OCI-LY7 (cell line): ENCODE data around the gene FOXO3. TPM values are rescaled to one million over a fixed set of nuclear protein-coding genes. Genes with fewer than 3 reads are reported as not detected.
"Not testable (repeated sequence)": the region's sequence is repeated elsewhere in the genome, so short reads cannot be mapped to it uniquely, and the experiment has no call there.

ENCODE experiments used
- BruUV-seq: library from RNA; stranded (reverse); fragments of 400-500 nt; replicated peaks from 2 replicates; lab custom pipeline; 2021; lab: Mats Ljungman, UMichigan
- CTCF ChIA-PET: fragments of 300-600 bp; sonication (Branson Sonifier 250); formaldehyde crosslinking; loops from one replicate; lab custom pipeline; 2022; ENCODE audit warnings: antibody characterized with exemption; ENCODE audit not compliant: unreplicated experiment; lab: Charles Lee
- POLR2A ChIA-PET: fragments of 300-600 bp; sonication (Branson Sonifier 250); formaldehyde crosslinking; loops from one replicate; lab custom pipeline; 2022; ENCODE audit warnings: antibody characterized with exemption; lab: Charles Lee
- DNase-seq: peaks from one replicate; pipeline ENCODE4 v3.0.0-alpha.2; 2015; ENCODE audit warnings: low spot score
- H2AFZ ChIP-seq: fragments of 200-600 bp; sonication (generic), shearing (Covaris generic); 2 replicates; pipeline ENCODE4 v1.6.1; 2014; ENCODE audit warnings: mild to moderate bottlenecking, antibody characterized with exemption, low read length, moderate library complexity
- H3K27ac ChIP-seq: fragments of 200-600 bp; sonication (generic); 2 replicates; pipeline ENCODE4 v1.5.1; 2014; ENCODE audit warnings: mixed run types, low read depth, mild to moderate bottlenecking, moderate library complexity, low read length, inconsistent platforms; ENCODE audit not compliant: poor library complexity, severe bottlenecking
- H3K36me3 ChIP-seq: fragments of 200-600 bp; sonication (generic); 2 replicates; pipeline ENCODE4 v1.6.1; 2014; ENCODE audit warnings: mild to moderate bottlenecking, antibody characterized with exemption, low read length, moderate library complexity, mixed read lengths; ENCODE audit not compliant: insufficient read depth
- H3K4me1 ChIP-seq: fragments of 200-600 bp; sonication (generic); 2 replicates; pipeline ENCODE4 v1.5.1; 2014; ENCODE audit warnings: mild to moderate bottlenecking, low read length; ENCODE audit not compliant: insufficient read depth, poor library complexity, severe bottlenecking
- H3K4me2 ChIP-seq: fragments of 200-600 bp; sonication (generic); 2 replicates; pipeline ENCODE4 v1.6.1; 2014; ENCODE audit warnings: mild to moderate bottlenecking, low read length
- H3K4me3 ChIP-seq: fragments of 200-600 bp; sonication (generic); 2 replicates; pipeline ENCODE4 v1.5.1; 2014; ENCODE audit warnings: mild to moderate bottlenecking, low read depth, low read length; ENCODE audit not compliant: poor library complexity, severe bottlenecking
- H3K79me2 ChIP-seq: fragments of 200-600 bp; sonication (generic); 2 replicates; pipeline ENCODE4 v1.6.1; 2016; ENCODE audit warnings: low read depth, mild to moderate bottlenecking, low read length, moderate library complexity, mixed read lengths; ENCODE audit not compliant: insufficient read depth
- H3K9me2 ChIP-seq: fragments of 200-600 bp; sonication (generic); 2 replicates; pipeline ENCODE4 v1.6.1; 2016; ENCODE audit warnings: mild to moderate bottlenecking, low read length, mixed read lengths; ENCODE audit not compliant: insufficient read depth
- H3K9me3 ChIP-seq: fragments of 200-600 bp; sonication (generic); 2 replicates; pipeline ENCODE4 v1.6.1; 2014; ENCODE audit warnings: mild to moderate bottlenecking, mixed run types, low read length, mixed read lengths
- H4K20me1 ChIP-seq: fragments of 200-600 bp; sonication (generic); 2 replicates; pipeline ENCODE4 v1.6.1; 2014; ENCODE audit warnings: mild to moderate bottlenecking, antibody characterized with exemption, low read length, moderate library complexity, mixed read lengths; ENCODE audit not compliant: insufficient read depth
- EZH2phosphoT487 ChIP-seq: fragments of 200-600 bp; sonication (generic); IDR thresholded peaks from 2 replicates; pipeline ENCODE4 v1.6.1; 2018; ENCODE audit warnings: low read depth, borderline replicate concordance, mild to moderate bottlenecking, mixed run types, antibody characterized with exemption, low read length, moderate library complexity, mixed read lengths
- intact Hi-C: fragments of 100-400 bp; cut with micrococcal nuclease; formaldehyde crosslinking; loops from one replicate; pipeline ENCODE4 v1.10.0; 2022; ENCODE audit not compliant: unreplicated experiment
- total RNA-seq, 2 experiments: library from RNA; depleted of rRNA in 1 of 2; stranded (reverse); fragments of >200 nt in 1 of 2; shearing (Covaris generic) in 1 of 2; gene quantifications; 2 replicates each; pipeline ENCODE4 v1.2.3, GENCODE V29; 2014 to 2022
- TF ChIP-seq, protein P1 (sequence below): fragments of 200-600 bp; sonication (generic); conservative IDR thresholded peaks from 2 replicates; pipeline ENCODE4 v1.5.1; 2014; ENCODE audit warnings: mild to moderate bottlenecking, antibody characterized with exemption, low read length, moderate library complexity, mixed read lengths

FOXO3 gene
- total RNA-seq, 2 experiments from 2014 or later = 3.8 to 9.9 TPM

- intact Hi-C loops = no loop called here
Measured at GRCh38 chr6:108677357-108677756, 116.6 kb downstream of the FOXO3 start.

DNA sequence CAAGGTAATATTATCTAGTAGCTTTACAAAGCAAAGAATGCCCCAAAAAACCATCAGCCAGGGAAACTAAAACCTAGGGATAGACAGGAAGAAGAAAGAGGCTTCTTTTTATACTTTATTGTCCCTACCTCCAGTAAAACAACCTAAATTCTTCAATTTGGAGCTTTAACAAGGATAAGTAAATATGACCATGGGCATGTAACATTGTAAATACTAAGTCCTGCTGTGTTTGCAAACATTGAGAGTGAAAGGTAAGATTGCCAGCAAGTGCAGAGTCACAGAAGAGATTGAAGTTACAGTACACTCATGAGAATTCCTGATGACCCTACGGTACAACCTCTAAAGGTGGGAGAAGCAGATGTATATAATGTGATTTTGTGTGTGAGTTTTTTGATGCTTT, 117.2 kb downstream of the FOXO3 start:
- no peaks in the 10 kb centered on the region for H3K36me3 ChIP-seq
- ChIA-PET CTCF (no interaction called here), POLR2A (interaction anchor here (0.7 to 0.8 kb wide), 3 partner anchors 141 to 558 kb away, joined by 3 to 11 read pairs (median 3); no protein-coding TSS in a partner anchor)
- no peaks in the 10 kb centered on the region for H4K20me1 ChIP-seq
- DNase-seq = no peak
- H3K27ac ChIP-seq = no peak overlapping the region
- intact Hi-C loops = no loop called here
- peaks cover 23% of the 10 kb centered on the region for H3K4me1 ChIP-seq
- no peaks in the 10 kb centered on the region for H3K9me3 ChIP-seq
- H3K79me2 ChIP-seq = no peaks in the 10 kb centered on the region
- TF ChIP-seq EZH2phosphoT487 = no peak
- TF ChIP-seq, protein P1, sequence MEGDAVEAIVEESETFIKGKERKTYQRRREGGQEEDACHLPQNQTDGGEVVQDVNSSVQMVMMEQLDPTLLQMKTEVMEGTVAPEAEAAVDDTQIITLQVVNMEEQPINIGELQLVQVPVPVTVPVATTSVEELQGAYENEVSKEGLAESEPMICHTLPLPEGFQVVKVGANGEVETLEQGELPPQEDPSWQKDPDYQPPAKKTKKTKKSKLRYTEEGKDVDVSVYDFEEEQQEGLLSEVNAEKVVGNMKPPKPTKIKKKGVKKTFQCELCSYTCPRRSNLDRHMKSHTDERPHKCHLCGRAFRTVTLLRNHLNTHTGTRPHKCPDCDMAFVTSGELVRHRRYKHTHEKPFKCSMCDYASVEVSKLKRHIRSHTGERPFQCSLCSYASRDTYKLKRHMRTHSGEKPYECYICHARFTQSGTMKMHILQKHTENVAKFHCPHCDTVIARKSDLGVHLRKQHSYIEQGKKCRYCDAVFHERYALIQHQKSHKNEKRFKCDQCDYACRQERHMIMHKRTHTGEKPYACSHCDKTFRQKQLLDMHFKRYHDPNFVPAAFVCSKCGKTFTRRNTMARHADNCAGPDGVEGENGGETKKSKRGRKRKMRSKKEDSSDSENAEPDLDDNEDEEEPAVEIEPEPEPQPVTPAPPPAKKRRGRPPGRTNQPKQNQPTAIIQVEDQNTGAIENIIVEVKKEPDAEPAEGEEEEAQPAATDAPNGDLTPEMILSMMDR = no peak
- no peak overlapping the region for H2AFZ ChIP-seq
- no TSS peak for BruUV-seq
- H3K4me3 ChIP-seq = no peak overlapping the region
- H3K9me2 ChIP-seq = no peaks in the 10 kb centered on the region
- H3K4me2 ChIP-seq = no peak overlapping the region

More at GRCh38 chr6:108677357-108677756, 116.6 kb downstream of the FOXO3 start:
- Histone ChIP-seq H4K20me1 (no peaks in the 10 kb centered on the region), H3K4me2 (no peak overlapping the region), H3K79me2 (no peaks in the 10 kb centered on the region), H3K36me3 (no peaks in the 10 kb centered on the region), H3K27ac (no peak overlapping the region), H3K9me3 (no peaks in the 10 kb centered on the region), H3K4me3 (no peak overlapping the region), H3K9me2 (no peaks in the 10 kb centered on the region), H2AFZ (no peak overlapping the region), H3K4me1 (peaks cover 28% of the 10 kb centered on the region)
- TF ChIP-seq, protein P1 = no peak
- no peak for TF ChIP-seq EZH2phosphoT487
- ChIA-PET POLR2A (no interaction called here), CTCF (no interaction called here)
- DNase-seq = no peak
- no TSS peak for BruUV-seq

DNA sequence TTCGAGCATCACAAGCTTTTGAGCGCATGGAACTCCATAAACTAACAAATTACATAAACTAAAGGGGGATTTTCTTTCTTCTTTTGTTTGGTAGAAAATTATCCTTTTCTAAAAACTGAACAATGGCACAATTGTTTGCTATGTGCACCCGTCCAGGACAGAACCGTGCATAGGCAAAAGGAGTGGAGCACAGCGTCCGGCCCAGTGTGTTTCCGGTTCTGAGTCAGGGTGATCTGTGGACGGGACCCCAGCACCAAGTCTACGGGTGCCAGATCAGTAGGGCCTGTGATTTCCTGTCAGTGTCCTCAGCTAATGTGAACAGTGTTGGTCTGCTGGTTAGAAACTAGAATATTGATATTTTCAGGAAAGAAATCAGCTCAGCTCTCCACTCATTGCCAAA, 119.6 kb downstream of the FOXO3 start:
- H3K4me3 ChIP-seq, BruUV-seq, H3K27ac ChIP-seq, H3K4me1 ChIP-seq, H3K79me2 ChIP-seq, H3K9me2 ChIP-seq, intact Hi-C loops, CTCF ChIA-PET, H3K4me2 ChIP-seq, H2AFZ ChIP-seq, H3K36me3 ChIP-seq, DNase-seq, H3K9me3 ChIP-seq, H4K20me1 ChIP-seq: not testable (repeated sequence)
- POLR2A ChIA-PET = interaction anchor here (0.7 kb wide), 3 partner anchors 10 to 103 kb away, joined by 3 to 6 read pairs (median 4); no protein-coding TSS in a partner anchor

DNA sequence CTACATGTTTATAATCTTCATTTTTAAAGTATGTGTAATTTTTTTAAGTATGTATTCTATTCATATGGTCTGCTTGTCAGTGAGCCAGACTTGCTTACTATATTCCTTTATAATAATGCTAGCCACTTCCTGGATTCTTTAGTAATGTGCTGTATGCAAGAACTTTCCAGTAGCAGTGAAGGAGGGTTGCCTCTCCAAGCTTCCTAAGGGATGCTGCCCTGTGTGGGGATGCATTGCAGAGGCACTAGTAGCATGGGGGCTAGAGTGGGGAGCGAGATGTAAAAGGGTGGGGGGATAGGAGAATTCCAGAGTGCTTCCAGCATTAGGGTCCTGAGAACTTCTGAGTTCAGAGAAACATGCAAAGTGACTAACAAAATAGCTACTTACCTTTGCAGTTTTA, 121.0 kb downstream of the FOXO3 start:
- H3K4me1 ChIP-seq, H3K4me3 ChIP-seq, BruUV-seq, H3K27ac ChIP-seq, intact Hi-C loops, CTCF ChIA-PET, H3K9me2 ChIP-seq, DNase-seq, H3K79me2 ChIP-seq, H3K4me2 ChIP-seq, POLR2A ChIA-PET, H3K36me3 ChIP-seq, H3K9me3 ChIP-seq, H2AFZ ChIP-seq, H4K20me1 ChIP-seq: not testable (repeated sequence)

DNA sequence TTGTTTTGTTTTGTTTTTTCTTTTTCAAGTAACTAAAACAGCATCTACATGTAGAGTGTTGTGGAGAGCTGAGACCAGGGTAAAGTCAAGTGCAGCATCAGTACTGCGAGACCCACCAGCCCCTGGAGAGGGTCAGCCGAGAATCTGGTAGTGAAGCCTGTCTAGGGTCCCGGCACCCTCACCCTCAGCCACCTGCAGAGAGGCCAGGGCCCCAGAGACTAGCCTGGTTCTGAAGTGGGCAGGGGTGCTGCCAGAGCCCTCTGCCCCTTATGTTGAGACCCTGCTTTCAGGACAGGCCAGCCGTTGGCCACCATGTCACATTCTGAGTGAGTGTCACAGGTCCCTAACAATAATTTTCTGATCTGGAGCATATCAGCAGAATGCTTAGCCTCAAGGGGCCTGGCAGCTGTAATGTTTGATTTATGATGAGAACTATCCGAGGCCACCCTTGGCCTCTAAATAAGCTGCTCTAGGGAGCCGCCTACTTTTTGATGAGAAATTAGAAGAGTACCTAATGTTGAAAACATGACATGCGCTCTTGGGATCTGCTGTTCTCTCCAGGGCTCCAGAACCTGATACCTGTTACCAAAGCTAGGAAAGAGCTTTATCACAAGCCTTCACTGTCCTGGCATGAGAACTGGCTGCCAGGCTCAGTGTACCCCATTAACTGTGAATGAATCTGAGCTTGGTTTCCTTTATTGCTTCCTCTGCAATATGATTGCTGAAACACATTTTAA, 121.8 kb downstream of the FOXO3 start:
- H3K4me2 ChIP-seq, BruUV-seq, H3K27ac ChIP-seq, H2AFZ ChIP-seq, CTCF ChIA-PET, intact Hi-C loops, DNase-seq, H3K4me1 ChIP-seq, H3K79me2 ChIP-seq, H3K4me3 ChIP-seq, H3K9me3 ChIP-seq, H3K9me2 ChIP-seq, POLR2A ChIA-PET, H3K36me3 ChIP-seq, H4K20me1 ChIP-seq: not testable (repeated sequence)
